HepG2 (cell line): ENCODE results near the gene C2orf80. TPM values are rescaled to one million over a fixed set of nuclear protein-coding genes. Genes with fewer than 3 reads are reported as not detected.

Source experiments
- ATF7 ChIP-seq, 2 experiments: fragments of 450-650 bp in 1 of 2; sonication (generic) in 1 of 2; formaldehyde crosslinking in 1 of 2; IDR thresholded peaks; 2 replicates each; pipeline versions ENCODE4 v1.4.0 to v1.6.1; 2016 to 2020; ENCODE audit warnings: antibody characterized with exemption in 1 of 2, mild to moderate bottlenecking in 1 of 2, missing genetic modification reagents in 1 of 2
- CBX5 ChIP-seq: sonication (generic); formaldehyde crosslinking; IDR thresholded peaks from 2 replicates; pipeline ENCODE4 v1.4.0; 2020; ENCODE audit warnings: missing genetic modification reagents, borderline replicate concordance
- FOXJ3 ChIP-seq: sonication (generic); formaldehyde crosslinking; IDR thresholded peaks from 2 replicates; pipeline ENCODE4 v1.4.0; 2020; ENCODE audit warnings: missing genetic modification reagents, mild to moderate bottlenecking, borderline replicate concordance
- MAFF ChIP-seq: IDR thresholded peaks from 2 replicates; pipeline ENCODE4 v1.6.1; 2011; ENCODE audit warnings: low read depth, low read length, improper control_type of control experiment
- MAFK ChIP-seq, 2 experiments: IDR thresholded peaks in 1 of 2; conservative IDR thresholded peaks in 1 of 2; 2 replicates each; pipeline ENCODE4 v1.6.1; 2011; ENCODE audit warnings: improper control_type of control experiment in 2 of 2, low read length in 2 of 2
- SMC3 ChIP-seq: IDR thresholded peaks from 2 replicates; pipeline ENCODE4 v1.6.1; 2011; ENCODE audit warnings: low read length, improper control_type of control experiment
- ZBTB20 ChIP-seq: sonication (generic); formaldehyde crosslinking; IDR thresholded peaks from 2 replicates; pipeline ENCODE4 v1.8.1; 2023; ENCODE audit warnings: missing genetic modification reagents, low read depth, mild to moderate bottlenecking, borderline replicate concordance
- ZNF235 ChIP-seq: sonication (generic); formaldehyde crosslinking; IDR thresholded peaks from 2 replicates; pipeline ENCODE4 v1.8.1; 2023; ENCODE audit warnings: mild to moderate bottlenecking, missing genetic modification reagents, borderline replicate concordance
- ZNF761 ChIP-seq: sonication (generic); formaldehyde crosslinking; conservative IDR thresholded peaks from 2 replicates; pipeline ENCODE4 v1.4.0; 2020; ENCODE audit warnings: mild to moderate bottlenecking, missing genetic modification reagents
- ZNF839 ChIP-seq: sonication (generic); formaldehyde crosslinking; IDR thresholded peaks from 2 replicates; pipeline ENCODE4 v1.4.0; 2020; ENCODE audit warnings: missing genetic modification reagents, mild to moderate bottlenecking, borderline replicate concordance
- ZNF879 ChIP-seq: sonication (generic); formaldehyde crosslinking; IDR thresholded peaks from 2 replicates; pipeline ENCODE4 v1.8.1; 2023; ENCODE audit warnings: missing genetic modification reagents
- ZNF883 ChIP-seq: sonication (generic); formaldehyde crosslinking; IDR thresholded peaks from 2 replicates; pipeline ENCODE4 v1.5.1; 2020; ENCODE audit warnings: mild to moderate bottlenecking, missing genetic modification reagents; ENCODE audit errors: not compliant biosample characterization
- polyA plus RNA-seq, 8 experiments: library from polyadenylated mRNA; depleted of rRNA in 3 of 8; stranded (reverse) in 7 of 8; unstranded in 1 of 8; fragments of >200 nt; fragmentation: Illumina TruSeq in 4 of 8; extraction: Trizol in 4 of 8; gene quantifications; 2 replicates each; pipeline versions ENCODE4 v1.2.1 to v1.2.3, GENCODE V29; 2011 to 2016; ENCODE audit warnings: low read depth in 4 of 8, missing spikeins in 1 of 8, mixed read lengths in 1 of 8; ENCODE audit not compliant: insufficient read depth in 1 of 8
- total RNA-seq, 5 experiments: library from RNA; depleted of rRNA; stranded (reverse); fragments of >200 nt; fragmentation: Illumina TruSeq; extraction: Trizol; gene quantifications; 2 replicates each; pipeline ENCODE4 v1.2.3, GENCODE V29; 2016; ENCODE audit warnings: low read depth in 1 of 5
- TF ChIP-seq, protein P1 (sequence below): sonication (generic); formaldehyde crosslinking; IDR thresholded peaks from 2 replicates; pipeline ENCODE4 v1.8.0; 2022; ENCODE audit warnings: mild to moderate bottlenecking, missing genetic modification reagents, borderline replicate concordance
- TF ChIP-seq, protein P2 (sequence below): sonication (generic); formaldehyde crosslinking; IDR thresholded peaks from 2 replicates; pipeline ENCODE4 v1.4.0; 2020; ENCODE audit warnings: low read depth, missing genetic modification reagents
- TF ChIP-seq, protein P3 (sequence below): sonication (generic); formaldehyde crosslinking; IDR thresholded peaks from 2 replicates; pipeline ENCODE4 v1.4.0; 2020; ENCODE audit warnings: mild to moderate bottlenecking, missing genetic modification reagents
- TF ChIP-seq, protein P4 (sequence below): sonication (generic); formaldehyde crosslinking; IDR thresholded peaks from 2 replicates; pipeline ENCODE4 v1.4.0; 2020; ENCODE audit warnings: missing genetic modification reagents, borderline replicate concordance
- TF ChIP-seq, protein P5 (sequence below): sonication (generic); formaldehyde crosslinking; IDR thresholded peaks from 2 replicates; pipeline ENCODE4 v1.8.0; 2022; ENCODE audit warnings: missing genetic modification reagents, mild to moderate bottlenecking, inconsistent platforms, borderline replicate concordance

Gene C2orf80
- total and polyA plus RNA-seq, 2 of the 13 experiments (the other 11 are each of a cell fraction or from before 2014, with no cell fraction given), result not detected

DNA sequence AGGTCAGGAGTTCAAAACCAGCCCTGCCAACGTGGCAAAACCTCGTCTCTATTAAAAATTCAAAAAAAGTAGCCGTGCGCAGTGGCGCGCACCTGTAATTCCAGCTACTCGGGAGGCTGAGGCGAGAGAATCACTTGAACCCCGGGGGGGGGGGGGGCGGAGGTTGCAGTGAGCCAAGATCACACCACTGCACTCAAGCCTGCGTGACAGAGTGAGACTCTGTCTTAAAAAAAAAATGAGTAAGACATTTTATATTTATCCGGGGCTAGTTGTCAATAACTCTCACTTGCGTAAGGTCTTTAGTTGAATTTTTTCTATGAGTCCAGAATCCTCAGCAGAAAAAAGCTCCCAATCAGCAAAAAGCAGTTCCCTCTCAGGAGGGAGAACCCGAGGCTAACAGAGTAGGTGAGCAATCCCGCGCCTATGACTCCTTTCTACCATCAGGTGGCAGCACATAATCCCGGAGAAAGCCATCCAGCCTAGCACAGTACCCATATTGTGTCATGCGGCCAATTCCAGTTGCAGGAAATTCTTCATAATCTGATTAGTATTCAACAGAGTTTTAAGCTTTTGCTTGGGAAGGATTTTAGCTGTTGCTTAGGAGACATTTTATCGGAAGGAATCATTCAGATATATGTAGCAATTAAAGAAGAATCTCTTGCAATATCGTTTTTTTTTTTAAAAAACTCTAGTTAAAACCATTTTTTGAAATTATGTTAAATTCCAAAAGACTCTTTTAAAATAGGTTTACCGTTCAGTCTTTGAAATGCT, 14.6 kb downstream of the C2orf80 start (continued):
- TF ChIP-seq, protein P1, sequence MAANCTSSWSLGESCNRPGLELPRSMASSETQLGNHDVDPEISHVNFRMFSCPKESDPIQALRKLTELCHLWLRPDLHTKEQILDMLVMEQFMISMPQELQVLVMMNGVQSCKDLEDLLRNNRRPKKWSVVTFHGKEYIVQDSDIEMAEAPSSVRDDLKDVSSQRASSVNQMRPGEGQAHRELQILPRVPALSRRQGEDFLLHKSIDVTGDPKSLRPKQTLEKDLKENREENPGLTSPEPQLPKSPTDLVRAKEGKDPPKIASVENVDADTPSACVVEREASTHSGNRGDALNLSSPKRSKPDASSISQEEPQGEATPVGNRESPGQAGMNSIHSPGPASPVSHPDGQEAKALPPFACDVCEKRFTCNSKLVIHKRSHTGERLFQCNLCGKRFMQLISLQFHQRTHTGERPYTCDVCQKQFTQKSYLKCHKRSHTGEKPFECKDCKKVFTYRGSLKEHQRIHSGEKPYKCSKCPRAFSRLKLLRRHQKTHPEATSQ (CRISPR knock-in tag), result 0 out of 2 replicates have a peak, but pooled peaks have one; percentile 19
- TF ChIP-seq ZNF761 (CRISPR knock-in tag) (no peak), ZNF883 (CRISPR knock-in tag) (no peak), ATF7 (IDR thresholded peaks at IDR 0.05) (no peak), ATF7 (CRISPR knock-in tag; IDR thresholded peaks at IDR 0.05) (no peak), ZNF879 (no peak), ZBTB20 (CRISPR knock-in tag) (no peak), MAFF (peak; percentile 97), SMC3 (peak; percentile 94), CBX5 (CRISPR knock-in tag) (peak; percentile 73; the same call in 1 of the 2 replicates), FOXJ3 (CRISPR knock-in tag) (no peak), ZNF235 (CRISPR knock-in tag) (no peak), ZNF839 (CRISPR knock-in tag) (no peak), MAFK (conservative IDR thresholded peaks at IDR 0.05 in 1 of 2, IDR thresholded peaks at IDR 0.05 in 1 of 2; ENCODE audit: low read length in 2 of 2) (peak; percentile 96 to 98)
- TF ChIP-seq, protein P2, sequence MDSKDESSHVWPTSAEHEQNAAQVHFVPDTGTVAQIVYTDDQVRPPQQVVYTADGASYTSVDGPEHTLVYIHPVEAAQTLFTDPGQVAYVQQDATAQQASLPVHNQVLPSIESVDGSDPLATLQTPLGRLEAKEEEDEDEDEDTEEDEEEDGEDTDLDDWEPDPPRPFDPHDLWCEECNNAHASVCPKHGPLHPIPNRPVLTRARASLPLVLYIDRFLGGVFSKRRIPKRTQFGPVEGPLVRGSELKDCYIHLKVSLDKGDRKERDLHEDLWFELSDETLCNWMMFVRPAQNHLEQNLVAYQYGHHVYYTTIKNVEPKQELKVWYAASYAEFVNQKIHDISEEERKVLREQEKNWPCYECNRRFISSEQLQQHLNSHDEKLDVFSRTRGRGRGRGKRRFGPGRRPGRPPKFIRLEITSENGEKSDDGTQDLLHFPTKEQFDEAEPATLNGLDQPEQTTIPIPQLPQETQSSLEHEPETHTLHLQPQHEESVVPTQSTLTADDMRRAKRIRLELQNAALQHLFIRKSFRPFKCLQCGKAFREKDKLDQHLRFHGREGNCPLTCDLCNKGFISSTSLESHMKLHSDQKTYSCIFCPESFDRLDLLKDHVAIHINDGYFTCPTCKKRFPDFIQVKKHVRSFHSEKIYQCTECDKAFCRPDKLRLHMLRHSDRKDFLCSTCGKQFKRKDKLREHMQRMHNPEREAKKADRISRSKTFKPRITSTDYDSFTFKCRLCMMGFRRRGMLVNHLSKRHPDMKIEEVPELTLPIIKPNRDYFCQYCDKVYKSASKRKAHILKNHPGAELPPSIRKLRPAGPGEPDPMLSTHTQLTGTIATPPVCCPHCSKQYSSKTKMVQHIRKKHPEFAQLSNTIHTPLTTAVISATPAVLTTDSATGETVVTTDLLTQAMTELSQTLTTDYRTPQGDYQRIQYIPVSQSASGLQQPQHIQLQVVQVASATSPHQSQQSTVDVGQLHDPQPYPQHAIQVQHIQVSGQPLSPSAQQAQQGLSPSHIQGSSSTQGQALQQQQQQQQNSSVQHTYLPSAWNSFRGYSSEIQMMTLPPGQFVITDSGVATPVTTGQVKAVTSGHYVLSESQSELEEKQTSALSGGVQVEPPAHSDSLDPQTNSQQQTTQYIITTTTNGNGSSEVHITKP (CRISPR knock-in tag), result no peak
- TF ChIP-seq, protein P3, sequence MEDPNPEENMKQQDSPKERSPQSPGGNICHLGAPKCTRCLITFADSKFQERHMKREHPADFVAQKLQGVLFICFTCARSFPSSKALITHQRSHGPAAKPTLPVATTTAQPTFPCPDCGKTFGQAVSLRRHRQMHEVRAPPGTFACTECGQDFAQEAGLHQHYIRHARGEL (CRISPR knock-in tag), result no peak
- TF ChIP-seq, protein P4, sequence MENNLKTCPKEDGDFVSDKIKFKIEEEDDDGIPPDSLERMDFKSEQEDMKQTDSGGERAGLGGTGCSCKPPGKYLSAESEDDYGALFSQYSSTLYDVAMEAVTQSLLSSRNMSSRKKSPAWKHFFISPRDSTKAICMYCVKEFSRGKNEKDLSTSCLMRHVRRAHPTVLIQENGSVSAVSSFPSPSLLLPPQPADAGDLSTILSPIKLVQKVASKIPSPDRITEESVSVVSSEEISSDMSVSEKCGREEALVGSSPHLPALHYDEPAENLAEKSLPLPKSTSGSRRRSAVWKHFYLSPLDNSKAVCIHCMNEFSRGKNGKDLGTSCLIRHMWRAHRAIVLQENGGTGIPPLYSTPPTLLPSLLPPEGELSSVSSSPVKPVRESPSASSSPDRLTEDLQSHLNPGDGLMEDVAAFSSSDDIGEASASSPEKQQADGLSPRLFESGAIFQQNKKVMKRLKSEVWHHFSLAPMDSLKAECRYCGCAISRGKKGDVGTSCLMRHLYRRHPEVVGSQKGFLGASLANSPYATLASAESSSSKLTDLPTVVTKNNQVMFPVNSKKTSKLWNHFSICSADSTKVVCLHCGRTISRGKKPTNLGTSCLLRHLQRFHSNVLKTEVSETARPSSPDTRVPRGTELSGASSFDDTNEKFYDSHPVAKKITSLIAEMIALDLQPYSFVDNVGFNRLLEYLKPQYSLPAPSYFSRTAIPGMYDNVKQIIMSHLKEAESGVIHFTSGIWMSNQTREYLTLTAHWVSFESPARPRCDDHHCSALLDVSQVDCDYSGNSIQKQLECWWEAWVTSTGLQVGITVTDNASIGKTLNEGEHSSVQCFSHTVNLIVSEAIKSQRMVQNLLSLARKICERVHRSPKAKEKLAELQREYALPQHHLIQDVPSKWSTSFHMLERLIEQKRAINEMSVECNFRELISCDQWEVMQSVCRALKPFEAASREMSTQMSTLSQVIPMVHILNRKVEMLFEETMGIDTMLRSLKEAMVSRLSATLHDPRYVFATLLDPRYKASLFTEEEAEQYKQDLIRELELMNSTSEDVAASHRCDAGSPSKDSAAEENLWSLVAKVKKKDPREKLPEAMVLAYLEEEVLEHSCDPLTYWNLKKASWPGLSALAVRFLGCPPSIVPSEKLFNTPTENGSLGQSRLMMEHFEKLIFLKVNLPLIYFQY, result no peak
- TF ChIP-seq, protein P5, sequence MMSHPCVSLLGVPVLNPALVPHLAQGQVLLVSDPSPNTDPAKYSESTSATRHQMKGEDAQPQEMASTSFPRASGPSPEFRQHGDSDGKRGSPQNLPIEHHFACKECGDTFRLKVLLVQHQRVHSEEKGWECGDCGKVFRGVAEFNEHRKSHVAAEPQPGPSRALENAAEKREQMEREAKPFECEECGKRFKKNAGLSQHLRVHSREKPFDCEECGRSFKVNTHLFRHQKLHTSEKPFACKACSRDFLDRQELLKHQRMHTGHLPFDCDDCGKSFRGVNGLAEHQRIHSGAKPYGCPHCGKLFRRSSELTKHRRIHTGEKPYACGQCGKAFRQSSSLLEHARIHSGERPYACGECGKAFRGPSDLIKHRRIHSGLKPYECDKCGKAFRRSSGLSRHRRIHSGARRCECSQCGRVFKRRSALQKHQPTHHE (CRISPR knock-in tag), result no peak
